Esophagus squamous epithelium (tissue), 5 donors: ENCODE data around the gene PIEZO1. TPM values are rescaled to one million over a fixed set of nuclear protein-coding genes. Genes with fewer than 3 reads are reported as not detected.
"Not testable (repeated sequence)": the region's sequence is repeated elsewhere in the genome, so short reads cannot be mapped to it uniquely, and the experiment has no call there.

Source experiments
- DNase-seq: peaks from one replicate; lab custom pipeline; 2025; lab: John Stamatoyannopoulos, UW
- H3K27ac ChIP-seq, 4 donors: fragments of 200-600 bp; sonication (generic); one replicate each; pipeline ENCODE4 v1.5.1; 2016 to 2019; ENCODE audit warnings: mild to moderate bottlenecking in 1 of 4
- H3K27me3 ChIP-seq, 4 donors: fragments of 200-600 bp; sonication (generic); 1 replicate in 3 of 4; 2 replicates in 1 of 4; pipeline versions ENCODE4 v1.5.1 to v1.6.0; 2017 to 2021; ENCODE audit warnings: antibody characterized with exemption in 1 of 4
- H3K36me3 ChIP-seq, 3 donors: fragments of 200-600 bp; sonication (generic); one replicate each; pipeline ENCODE4 v1.5.1; 2016 to 2019
- H3K4me1 ChIP-seq, 3 donors: fragments of 200-600 bp; sonication (generic); one replicate each; pipeline ENCODE4 v1.5.1; 2017 to 2019
- H3K4me3 ChIP-seq, 4 donors: fragments of 200-600 bp; sonication (generic); 1 replicate in 3 of 4; 2 replicates in 1 of 4; pipeline ENCODE4 v1.5.1; 2016 to 2019; ENCODE audit warnings: mild to moderate bottlenecking in 2 of 4, moderate library complexity in 1 of 4
- H3K9me3 ChIP-seq, 3 donors: fragments of 200-600 bp; sonication (generic); one replicate each; pipeline ENCODE4 v1.5.1; 2016 to 2019
- POLR2A ChIP-seq, 4 donors: fragments of 450-650 bp; IDR thresholded peaks; one replicate each; pipeline ENCODE4 v1.6.1; 2017; ENCODE audit warnings: antibody characterized with exemption in 4 of 4, mild to moderate bottlenecking in 4 of 4, moderate library complexity in 3 of 4
- WGBS, 2 donors: methylation state at CpG; one replicate each; pipeline ENCODE4 v1.1.5; 2018; 5-methylcytosine and 5-hydroxymethylcytosine counted together
- intact Hi-C: fragments of 100-400 bp; cut with DNase I; formaldehyde crosslinking; loops from one replicate; pipeline ENCODE4 v1.15.0; 2022
- total RNA-seq, 4 donors: library from RNA; depleted of rRNA; stranded (reverse); fragments of >200 nt; gene quantifications; one replicate each; pipeline ENCODE4 v1.1.0, GENCODE V29; 2016
- TF ChIP-seq, protein P1 (sequence below), 6 experiments: fragments of 450-650 bp in 4 of 6; fragments of 200-600 bp in 2 of 6; sonication (generic) in 2 of 6; IDR thresholded peaks; one replicate each; pipeline ENCODE4 v1.5.1; 2016 to 2019; ENCODE audit warnings: antibody characterized with exemption in 6 of 6, mild to moderate bottlenecking in 4 of 6, moderate library complexity in 4 of 6
- donor health status: DM: yes; HTN: yes; CAD: no.

PIEZO1 gene
- total RNA-seq, 4 donors from 2014 or later, result 46.0 to 131 (median 103) TPM

DNA sequence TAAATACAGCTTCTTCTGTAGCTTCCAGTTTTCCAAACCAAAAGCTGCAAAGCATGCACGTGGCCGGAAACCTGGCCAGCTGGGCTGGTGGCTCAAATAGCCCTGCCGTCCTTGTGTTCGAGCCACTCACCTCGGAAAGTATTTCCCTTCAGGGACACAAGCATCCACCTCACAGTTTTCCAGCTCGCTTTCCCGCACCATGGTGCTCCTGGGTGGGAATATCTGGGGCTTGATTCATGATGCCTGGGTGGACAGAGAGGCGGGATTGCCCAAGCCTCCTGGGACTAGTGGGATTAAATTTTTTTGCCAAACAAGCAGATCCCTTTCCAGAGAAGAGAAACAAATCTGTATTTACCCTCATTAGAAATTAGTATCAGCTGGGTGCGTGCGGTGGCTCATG is 115.0 kb downstream of the PIEZO1 start:
- Histone ChIP-seq H3K36me3 (peaks cover 0 to 5% (median 0%) of the 10 kb centered on the region in 3 donors), H3K4me3 (no peak overlapping the region), H3K27me3 (no peaks in the 10 kb centered on the region), H3K4me1 (peaks cover 0 to 5% (median 0%) of the 10 kb centered on the region in 3 donors), H3K27ac (no peak overlapping the region), H3K9me3 (no peaks in the 10 kb centered on the region)
- WGBS, 2 donors, result 79 to 92% methylated on average over 10 of the region's 10 CpGs
- no peak for DNase-seq
- intact Hi-C loops, result no loop called here
- no peak for TF ChIP-seq POLR2A (IDR thresholded peaks at IDR 0.05)
- TF ChIP-seq, protein P1, sequence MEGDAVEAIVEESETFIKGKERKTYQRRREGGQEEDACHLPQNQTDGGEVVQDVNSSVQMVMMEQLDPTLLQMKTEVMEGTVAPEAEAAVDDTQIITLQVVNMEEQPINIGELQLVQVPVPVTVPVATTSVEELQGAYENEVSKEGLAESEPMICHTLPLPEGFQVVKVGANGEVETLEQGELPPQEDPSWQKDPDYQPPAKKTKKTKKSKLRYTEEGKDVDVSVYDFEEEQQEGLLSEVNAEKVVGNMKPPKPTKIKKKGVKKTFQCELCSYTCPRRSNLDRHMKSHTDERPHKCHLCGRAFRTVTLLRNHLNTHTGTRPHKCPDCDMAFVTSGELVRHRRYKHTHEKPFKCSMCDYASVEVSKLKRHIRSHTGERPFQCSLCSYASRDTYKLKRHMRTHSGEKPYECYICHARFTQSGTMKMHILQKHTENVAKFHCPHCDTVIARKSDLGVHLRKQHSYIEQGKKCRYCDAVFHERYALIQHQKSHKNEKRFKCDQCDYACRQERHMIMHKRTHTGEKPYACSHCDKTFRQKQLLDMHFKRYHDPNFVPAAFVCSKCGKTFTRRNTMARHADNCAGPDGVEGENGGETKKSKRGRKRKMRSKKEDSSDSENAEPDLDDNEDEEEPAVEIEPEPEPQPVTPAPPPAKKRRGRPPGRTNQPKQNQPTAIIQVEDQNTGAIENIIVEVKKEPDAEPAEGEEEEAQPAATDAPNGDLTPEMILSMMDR (IDR thresholded peaks at IDR 0.05), result no peak

DNA sequence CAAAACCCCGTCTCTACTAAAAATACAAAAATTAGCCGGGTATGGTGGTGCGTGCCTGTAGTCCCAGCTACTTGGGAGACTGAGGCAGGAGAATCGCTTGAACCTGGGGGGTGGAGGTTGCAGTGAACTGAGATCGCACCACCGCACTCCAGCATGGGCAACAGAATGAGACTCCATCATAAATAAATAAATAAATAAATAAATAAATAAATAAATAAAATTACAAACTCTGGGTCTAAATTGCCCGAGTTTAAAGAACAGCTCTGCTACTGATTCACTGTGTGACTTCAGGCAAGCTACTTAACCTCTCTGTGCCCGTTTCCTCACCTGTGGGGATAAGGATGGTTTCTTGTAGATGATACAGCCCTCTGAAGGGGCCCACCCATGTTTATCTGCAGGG is 115.5 kb downstream of the PIEZO1 start:
- DNase-seq, H3K4me3 ChIP-seq, intact Hi-C loops, H3K9me3 ChIP-seq, H3K27me3 ChIP-seq, H3K27ac ChIP-seq, H3K36me3 ChIP-seq: not testable (repeated sequence)
- WGBS, 2 donors, result 91 to 94% methylated on average over 8 of the region's 8 CpGs
- H3K4me1 ChIP-seq, result peaks cover 0 to 10% (median 0%) of the 10 kb centered on the region in 3 donors

DNA sequence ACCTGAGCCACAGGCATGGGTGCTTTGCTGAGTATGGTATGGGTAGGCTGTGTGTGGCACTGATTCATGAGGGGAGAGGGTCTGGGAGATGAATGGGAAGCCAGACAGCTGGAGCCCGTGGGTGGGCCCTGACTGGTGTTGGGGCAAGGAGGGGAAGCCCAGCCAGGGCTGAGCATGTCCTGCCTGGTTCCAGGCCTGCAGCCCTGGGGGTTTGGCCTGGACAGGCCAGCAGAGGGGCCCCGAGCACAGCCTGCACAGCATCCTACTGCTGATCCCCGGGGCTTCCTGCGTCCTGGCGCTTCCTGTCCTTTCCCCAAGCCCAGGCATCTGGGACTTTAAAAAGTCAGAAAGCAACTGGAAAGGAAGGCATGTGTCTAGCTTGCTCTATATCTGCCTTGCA is 117.6 kb downstream of the PIEZO1 start:
- no peaks in the 10 kb centered on the region for H3K27me3 ChIP-seq
- no peak for DNase-seq
- TF ChIP-seq POLR2A (IDR thresholded peaks at IDR 0.05), result no peak
- TF ChIP-seq, protein P1 (IDR thresholded peaks at IDR 0.05), result no peak
- H3K36me3 ChIP-seq, result no peaks in the 10 kb centered on the region
- intact Hi-C loops, result no loop called here
- 83% methylated on average over 1 of the region's 5 CpGs; no CpG with 5 or more reads in 1 of the 2 donors for WGBS, 2 donors
- H3K4me1 ChIP-seq, result peaks cover 6 to 24% (median 6%) of the 10 kb centered on the region in 3 donors
- H3K27ac ChIP-seq, result no peak overlapping the region
- H3K9me3 ChIP-seq, result no peaks in the 10 kb centered on the region
- H3K4me3 ChIP-seq, result no peak overlapping the region

DNA sequence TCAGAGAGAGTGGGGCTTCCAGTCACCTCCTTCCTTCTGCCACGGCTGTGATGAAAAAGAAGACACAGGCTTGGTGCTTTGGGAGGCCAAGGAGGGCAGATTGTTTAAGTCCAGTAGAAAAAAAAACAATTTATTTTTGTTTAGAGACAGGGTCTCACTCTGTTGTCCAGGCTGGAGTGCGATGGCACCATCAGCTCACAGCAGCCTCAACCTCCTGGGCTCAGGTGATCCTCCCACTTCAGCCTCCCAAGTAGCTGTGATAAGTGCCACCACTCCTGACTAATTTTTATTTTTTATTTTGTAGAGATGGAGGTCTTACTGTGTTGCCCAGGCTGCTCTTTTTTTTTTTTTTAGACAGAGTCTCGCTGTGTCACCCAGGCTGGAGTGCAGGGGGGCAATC is 119.5 kb downstream of the PIEZO1 start:
- intact Hi-C loops, result no loop called here
- H3K9me3 ChIP-seq, result no peaks in the 10 kb centered on the region
- TF ChIP-seq POLR2A (IDR thresholded peaks at IDR 0.05), result no peak
- TF ChIP-seq, protein P1 (IDR thresholded peaks at IDR 0.05), result no peak
- no peak overlapping the region for H3K4me3 ChIP-seq
- H3K27ac ChIP-seq, result no peak overlapping the region
- WGBS, 2 donors, result 93% methylated on average over 2 to 3 of the region's 3 CpGs
- peaks cover 6 to 39% (median 12%) of the 10 kb centered on the region in 3 donors for H3K4me1 ChIP-seq
- no peaks in the 10 kb centered on the region for H3K36me3 ChIP-seq
- no peak for DNase-seq
- H3K27me3 ChIP-seq, result no peaks in the 10 kb centered on the region

Other genes starting within 250 kb of the PIEZO1 start
- 10 to 100 TPM; 15.4 to 27.3 (median 17.5) TPM for gene ZC3H18, start 214.8 kb downstream of the PIEZO1 start, total RNA-seq
- 1 to 10 TPM in 1 of 4 donors, not detected in 3; 2.4 TPM for gene IL17C, start 146.6 kb downstream of the PIEZO1 start, total RNA-seq
- 100 to 1,000 TPM in 2 of 4 donors, 10 to 100 TPM in 2; 67.1 to 205 (median 98.7) TPM for gene CYBA, start 134.2 kb downstream of the PIEZO1 start, total RNA-seq
- 100 to 1,000 TPM in 1 of 4 donors, 10 to 100 TPM in 3; 52.7 to 134 (median 71.4) TPM for gene MVD, start 122.1 kb downstream of the PIEZO1 start, total RNA-seq
- gene SNAI3, start 98.7 kb downstream of the PIEZO1 start, total RNA-seq, result under 1 TPM in 2 of 4 donors, not detected in 2; 0.23 to 0.95 TPM
- 10 to 100 TPM in 2 of 4 donors, 1 to 10 TPM in 2; 7.1 to 16.8 (median 9.6) TPM for gene RNF166, start 78.8 kb downstream of the PIEZO1 start, total RNA-seq
- gene CTU2, start 78.7 kb downstream of the PIEZO1 start, total RNA-seq, result 10 to 100 TPM in 1 of 4 donors, 1 to 10 TPM in 3; 4.4 to 13.2 (median 6.3) TPM
- 10 to 100 TPM in 3 of 4 donors, 1 to 10 TPM in 1; 7.7 to 20.7 (median 11.2) TPM for gene CDT1, start 18.6 kb upstream of the PIEZO1 start, total RNA-seq
- gene APRT, start 26.7 kb upstream of the PIEZO1 start, total RNA-seq, result 100 to 1,000 TPM; 186 to 314 (median 250) TPM
- gene GALNS, start 71.7 kb upstream of the PIEZO1 start, total RNA-seq, result 10 to 100 TPM in 3 of 4 donors, 1 to 10 TPM in 1; 9.5 to 24.2 (median 20.5) TPM
- gene TRAPPC2L, start 71.9 kb upstream of the PIEZO1 start, total RNA-seq, result 10 to 100 TPM; 20.7 to 29.7 (median 24.7) TPM
- not detected for gene PABPN1L, start 81.4 kb upstream of the PIEZO1 start, total RNA-seq
- gene CBFA2T3, start 192.0 kb upstream of the PIEZO1 start, total RNA-seq, result 1 to 10 TPM in 2 of 4 donors, under 1 TPM in 2; 0.18 to 2.7 (median 1.4) TPM